GM15510 (cell line): ENCODE measurements around the gene ZBTB44.

Experiments
- POLR2A ChIP-seq: IDR thresholded peaks from 3 replicates; pipeline ENCODE4 v1.6.1; 2011; ENCODE audit warnings: borderline replicate concordance; ENCODE audit not compliant: insufficient read length; ENCODE audit errors: extremely low read depth

ZBTB44 gene

GRCh38 chr11:130263351-130263750 lies 51.4 kb downstream of the ZBTB44 start:
- TF ChIP-seq POLR2A = no peak

- no peak for TF ChIP-seq POLR2A
These were observed 52.3 kb downstream of the ZBTB44 start for GRCh38 chr11:130262424-130262823.

GRCh38 chr11:130261571-130261970 lies 53.1 kb downstream of the ZBTB44 start:
- no peak for TF ChIP-seq POLR2A

GRCh38 chr11:130260742-130261141 lies 54.0 kb downstream of the ZBTB44 start:
- TF ChIP-seq POLR2A = no peak

- no peak for TF ChIP-seq POLR2A
These were observed 54.6 kb downstream of the ZBTB44 start for GRCh38 chr11:130260080-130260627.

- no peak for TF ChIP-seq POLR2A
These were observed 65.3 kb downstream of the ZBTB44 start for GRCh38 chr11:130249371-130249770.

- no peak for TF ChIP-seq POLR2A
These were observed 67.4 kb downstream of the ZBTB44 start for GRCh38 chr11:130247319-130247718.

- TF ChIP-seq POLR2A = no peak
These were observed 68.0 kb downstream of the ZBTB44 start for GRCh38 chr11:130246738-130247137.

GRCh38 chr11:130246270-130246669 lies 68.4 kb downstream of the ZBTB44 start:
- TF ChIP-seq POLR2A = no peak

GRCh38 chr11:130244848-130245247 lies 69.9 kb downstream of the ZBTB44 start:
- no peak for TF ChIP-seq POLR2A

- no peak for TF ChIP-seq POLR2A
These were observed 70.9 kb downstream of the ZBTB44 start for GRCh38 chr11:130243816-130244215.

GRCh38 chr11:130241713-130242112 lies 73.0 kb downstream of the ZBTB44 start:
- no peak for TF ChIP-seq POLR2A

- no peak for TF ChIP-seq POLR2A
These were observed 77.3 kb downstream of the ZBTB44 start for GRCh38 chr11:130237282-130238006.

- TF ChIP-seq POLR2A = no peak
These were observed 80.4 kb downstream of the ZBTB44 start for GRCh38 chr11:130234315-130234714.

GRCh38 chr11:130227373-130227772 lies 87.3 kb downstream of the ZBTB44 start:
- no peak for TF ChIP-seq POLR2A

- TF ChIP-seq POLR2A = no peak
These were observed 91.3 kb downstream of the ZBTB44 start for GRCh38 chr11:130223291-130223971.

- no peak for TF ChIP-seq POLR2A
These were observed 94.2 kb downstream of the ZBTB44 start for GRCh38 chr11:130220311-130221035.
